Activated CD4-positive, alpha-beta T cell treated with anti-CD3 and anti-CD28 coated beads, Interleukin-2, amount 10 ng/mL, durations not matched to agents 24 days and 14 days (primary cell): ENCODE measurements around the gene CUL9. TPM values are rescaled to one million over a fixed set of nuclear protein-coding genes. Genes with fewer than 3 reads are reported as not detected.

Experiments used
- DNase-seq: peaks from one replicate; pipeline ENCODE4 v3.0.0; 2022
- H3K27ac Mint-ChIP-seq: one replicate; pipeline ENCODE4 v1.8.0; 2022; ENCODE audit warnings: mild to moderate bottlenecking, mixed read lengths
- H3K27me3 Mint-ChIP-seq: one replicate; pipeline ENCODE4 v1.8.0; 2022; ENCODE audit warnings: mixed read lengths
- H3K36me3 Mint-ChIP-seq: one replicate; pipeline ENCODE4 v1.8.0; 2022; ENCODE audit warnings: low read depth, mild to moderate bottlenecking, mixed read lengths
- H3K4me1 Mint-ChIP-seq: one replicate; pipeline ENCODE4 v1.8.0; 2021; ENCODE audit warnings: mixed read lengths
- H3K4me3 Mint-ChIP-seq: one replicate; pipeline ENCODE4 v1.8.0; 2022; ENCODE audit warnings: mild to moderate bottlenecking, moderate library complexity, mixed read lengths
- H3K9me3 Mint-ChIP-seq: one replicate; pipeline ENCODE4 v1.8.0; 2021; ENCODE audit warnings: mixed read lengths
- intact Hi-C: fragments of 100-400 bp; cut with micrococcal nuclease; formaldehyde crosslinking; loops from one replicate; pipeline ENCODE4 v1.15.1; 2023
- total RNA-seq: library from RNA; stranded (reverse); gene quantifications from 2 replicates; pipeline ENCODE4 v1.2.3, GENCODE V29; 2022

The CUL9 gene
- total RNA-seq, 1 donor from 2014 or later, result 38.1 TPM

DNA sequence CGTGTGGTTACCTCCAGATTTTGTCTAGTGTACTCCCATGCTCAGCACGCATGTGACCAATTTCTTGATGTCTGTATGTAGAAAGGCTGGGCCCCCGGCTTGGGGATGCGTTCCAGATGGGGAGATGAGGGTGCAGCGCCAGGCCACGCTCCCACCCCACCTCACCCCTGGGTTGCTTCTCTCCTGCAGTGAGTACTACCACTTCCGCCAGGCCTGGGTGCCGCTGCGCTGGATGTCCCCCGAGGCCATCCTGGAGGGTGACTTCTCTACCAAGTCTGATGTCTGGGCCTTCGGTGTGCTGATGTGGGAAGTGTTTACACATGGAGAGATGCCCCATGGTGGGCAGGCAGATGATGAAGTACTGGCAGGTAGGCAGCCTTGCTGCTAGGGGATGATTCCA is 22.4 kb upstream of the CUL9 start:
- Mint-ChIP-seq H3K36me3 (no peaks in the 10 kb centered on the region), H3K27me3 (peaks cover 3% of the 10 kb centered on the region), H3K27ac (no peak overlapping the region), H3K4me3 (no peak overlapping the region), H3K4me1 (no peaks in the 10 kb centered on the region), H3K9me3 (no peaks in the 10 kb centered on the region)
- no peak for DNase-seq
- intact Hi-C loops, result no loop called here

DNA sequence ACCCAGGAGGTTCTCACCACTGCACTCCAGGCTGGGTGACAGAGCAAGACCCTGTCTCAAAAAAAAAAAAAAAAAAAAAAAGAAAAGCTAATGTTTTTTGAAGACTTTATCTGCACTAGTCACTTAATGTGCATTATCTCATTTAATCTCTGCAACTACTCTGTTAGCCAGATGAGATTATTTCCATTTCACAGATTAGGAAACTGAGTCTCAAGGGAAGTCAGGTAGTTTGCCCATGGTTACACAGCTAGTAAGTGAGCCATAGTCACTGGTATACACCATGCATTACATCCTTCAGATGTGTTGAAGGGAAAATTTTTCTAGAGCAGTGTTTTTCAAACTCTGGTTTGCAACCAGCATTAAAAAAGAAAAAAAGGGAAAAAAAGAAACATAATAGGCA is 18.1 kb upstream of the CUL9 start:
- no peak for DNase-seq
- no peaks in the 10 kb centered on the region for H3K36me3 Mint-ChIP-seq
- H3K9me3 Mint-ChIP-seq, result no peaks in the 10 kb centered on the region
- H3K27ac Mint-ChIP-seq, result no peak overlapping the region
- intact Hi-C loops, result no loop called here
- peaks cover 6% of the 10 kb centered on the region for H3K27me3 Mint-ChIP-seq
- no peaks in the 10 kb centered on the region for H3K4me1 Mint-ChIP-seq
- H3K4me3 Mint-ChIP-seq, result no peak overlapping the region

DNA sequence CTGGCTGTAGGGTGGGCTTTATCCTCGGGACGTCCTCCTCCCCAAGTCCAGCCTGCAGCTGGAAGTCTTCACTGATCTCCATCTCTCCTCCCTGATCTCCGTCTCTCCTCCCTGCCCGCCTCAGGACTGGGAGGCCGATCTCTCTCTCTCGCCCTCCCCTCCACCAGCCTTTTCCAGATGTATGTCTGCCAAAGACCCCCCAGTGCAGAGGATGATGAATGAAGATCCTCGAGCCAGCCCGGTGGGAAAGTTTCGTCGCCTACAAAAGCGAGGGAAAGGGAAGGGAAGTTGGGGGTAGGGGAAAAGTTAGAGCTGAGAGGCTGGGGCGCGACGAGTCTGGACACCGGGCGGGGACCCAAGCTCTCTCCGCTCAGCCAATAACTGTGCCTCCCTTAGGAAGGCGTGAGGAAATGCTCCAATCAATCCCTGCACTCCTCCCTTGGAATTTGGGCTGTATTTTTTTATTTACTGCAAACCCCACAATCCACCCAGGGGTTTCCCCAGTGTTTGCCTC is 11.5 kb upstream of the CUL9 start:
- Mint-ChIP-seq H3K27me3 (peaks cover 2% of the 10 kb centered on the region), H3K9me3 (no peaks in the 10 kb centered on the region), H3K27ac (peak overlapping the region; percentile 91), H3K4me1 (peaks cover 32% of the 10 kb centered on the region), H3K36me3 (peaks cover 27% of the 10 kb centered on the region), H3K4me3 (peak overlapping the region; percentile 90)
- intact Hi-C loops, result loop anchor here (2.0 to 5.0 kb wide), 9 partner anchors 54 to 718 kb away; partner anchors contain the start of genes ABCC10, GTPBP2, POLH and POLR1C
- DNase-seq, result no peak

DNA sequence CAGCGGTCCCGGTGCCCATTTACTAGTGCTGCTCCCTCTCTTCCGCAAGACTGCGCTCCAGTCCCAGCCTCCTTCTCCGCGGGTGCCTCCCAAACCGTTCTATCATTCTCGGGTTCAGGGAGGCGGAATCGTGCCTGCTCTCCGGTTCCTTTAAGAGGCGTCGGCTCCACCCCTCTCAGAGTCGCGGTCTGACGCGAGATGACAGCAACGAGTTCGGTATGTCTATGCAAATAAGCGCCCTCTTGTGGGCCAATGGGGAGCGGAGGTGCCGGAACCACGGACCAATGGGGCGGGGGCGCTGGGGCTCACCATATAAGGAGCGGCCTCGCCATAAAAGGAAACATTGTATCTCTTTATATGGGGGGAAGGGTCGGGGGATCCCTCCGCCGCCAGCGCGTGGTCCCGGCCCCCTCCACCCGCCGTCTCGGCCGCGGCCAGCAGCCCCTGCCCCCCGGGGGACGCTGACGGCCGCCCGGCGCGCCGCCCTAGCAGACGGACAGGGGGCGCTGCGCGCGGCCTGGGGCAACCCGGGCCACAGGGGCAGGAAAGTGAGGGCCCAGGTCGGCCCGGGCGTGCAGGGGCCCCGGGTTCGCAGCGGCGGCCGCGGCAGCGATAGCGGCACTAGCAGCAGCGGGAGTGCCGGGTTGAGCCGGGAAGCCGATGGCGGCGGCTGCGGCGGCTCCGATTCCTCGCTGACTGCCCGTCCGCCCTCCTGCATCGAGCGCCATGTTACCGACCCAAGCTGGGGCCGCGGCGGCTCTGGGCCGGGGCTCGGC is 10.9 kb upstream of the CUL9 start, which contains the start of gene SRF:
TSS of gene SRF (plus strand) at position 339 of the 776 bp plus-strand sequence. CDS start at position 727, 388 bp downstream.
- Mint-ChIP-seq H3K27me3 (no peaks in the 10 kb centered on the region), H3K4me3 (peak within 1 kb of the TSS; percentile 94), H3K4me1 (peaks cover 37% of the 10 kb centered on the region), H3K36me3 (peaks cover 33% of the 10 kb centered on the region), H3K27ac (peak within 1 kb of the TSS; percentile 91), H3K9me3 (no peaks in the 10 kb centered on the region)
- peak; percentile 100 for DNase-seq
- intact Hi-C loops, result loop anchor here (1.0 to 5.0 kb wide), 11 partner anchors 54 to 719 kb away; partner anchors contain the start of genes ABCC10, CNPY3, GTPBP2 and KLC4

DNA sequence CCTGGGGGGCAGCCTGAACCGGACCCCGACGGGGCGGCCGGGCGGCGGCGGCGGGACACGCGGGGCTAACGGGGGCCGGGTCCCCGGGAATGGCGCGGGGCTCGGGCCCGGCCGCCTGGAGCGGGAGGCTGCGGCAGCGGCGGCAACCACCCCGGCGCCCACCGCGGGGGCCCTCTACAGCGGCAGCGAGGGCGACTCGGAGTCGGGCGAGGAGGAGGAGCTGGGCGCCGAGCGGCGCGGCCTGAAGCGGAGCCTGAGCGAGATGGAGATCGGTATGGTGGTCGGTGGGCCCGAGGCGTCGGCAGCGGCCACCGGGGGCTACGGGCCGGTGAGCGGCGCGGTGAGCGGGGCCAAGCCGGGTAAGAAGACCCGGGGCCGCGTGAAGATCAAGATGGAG is 10.3 kb upstream of the CUL9 start:
- intact Hi-C loops, result loop anchor here (1.0 to 5.0 kb wide), 12 partner anchors 53 to 719 kb away; partner anchors contain the start of genes ABCC10, CNPY3, GTPBP2 and KLC4
- Mint-ChIP-seq H3K27me3 (no peaks in the 10 kb centered on the region), H3K27ac (peak overlapping the region; percentile 88), H3K36me3 (peaks cover 38% of the 10 kb centered on the region), H3K4me1 (peaks cover 39% of the 10 kb centered on the region), H3K9me3 (no peaks in the 10 kb centered on the region), H3K4me3 (peak overlapping the region; percentile 94)
- peak; percentile 82 for DNase-seq

DNA sequence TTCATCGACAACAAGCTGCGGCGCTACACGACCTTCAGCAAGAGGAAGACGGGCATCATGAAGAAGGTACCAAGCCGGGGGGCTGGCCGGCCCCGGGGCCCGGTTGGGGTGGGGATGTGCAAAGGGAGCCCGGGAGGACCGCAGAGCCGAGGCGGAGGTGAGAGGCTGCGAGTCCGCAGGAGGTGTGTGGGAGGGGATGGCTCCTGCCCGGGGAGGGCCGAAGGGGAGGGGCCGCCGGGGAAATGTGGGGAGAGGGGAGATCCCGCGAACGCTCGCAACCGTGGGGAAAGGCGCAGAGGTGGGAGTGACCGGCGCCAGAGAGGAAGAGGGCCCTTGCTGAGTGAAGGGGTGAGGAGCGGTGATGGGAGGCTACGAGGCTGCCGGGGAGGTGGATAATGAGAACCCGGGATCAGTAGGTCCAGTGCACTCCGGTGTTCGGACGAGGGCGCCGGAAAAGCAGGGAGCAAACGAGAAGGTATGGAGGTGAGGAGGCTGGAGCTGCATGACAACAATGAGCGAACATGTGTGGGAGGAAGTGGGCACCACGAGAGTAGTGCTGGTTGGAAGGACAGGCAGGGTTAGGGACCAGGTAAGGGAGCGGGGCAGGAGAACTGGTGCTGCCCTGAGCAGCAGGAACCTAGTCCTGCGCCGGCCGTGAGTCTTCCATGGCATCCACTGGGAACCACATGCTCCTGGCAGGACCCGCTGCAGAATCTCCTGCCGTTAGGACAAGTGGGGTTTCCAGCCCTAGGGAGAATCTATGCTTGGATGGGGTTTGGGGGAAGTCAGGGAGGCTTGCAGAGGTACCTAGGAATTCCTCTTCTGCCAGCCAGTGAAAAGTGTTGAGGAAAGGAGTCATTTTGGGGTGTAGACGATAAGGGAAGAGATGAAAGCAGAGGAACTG is 9.6 kb upstream of the CUL9 start:
- H3K4me3 Mint-ChIP-seq, result peak overlapping the region; percentile 94
- H3K27me3 Mint-ChIP-seq, result no peaks in the 10 kb centered on the region
- intact Hi-C loops, result loop anchor here (1.0 to 5.0 kb wide), 8 partner anchors 75 to 720 kb away; partner anchors contain the start of genes ABCC10, GTPBP2, POLH and POLR1C
- peaks cover 39% of the 10 kb centered on the region for H3K4me1 Mint-ChIP-seq
- no peaks in the 10 kb centered on the region for H3K9me3 Mint-ChIP-seq
- H3K27ac Mint-ChIP-seq, result peak overlapping the region; percentile 88
- H3K36me3 Mint-ChIP-seq, result peaks cover 38% of the 10 kb centered on the region
- DNase-seq, result peak; percentile 88

DNA sequence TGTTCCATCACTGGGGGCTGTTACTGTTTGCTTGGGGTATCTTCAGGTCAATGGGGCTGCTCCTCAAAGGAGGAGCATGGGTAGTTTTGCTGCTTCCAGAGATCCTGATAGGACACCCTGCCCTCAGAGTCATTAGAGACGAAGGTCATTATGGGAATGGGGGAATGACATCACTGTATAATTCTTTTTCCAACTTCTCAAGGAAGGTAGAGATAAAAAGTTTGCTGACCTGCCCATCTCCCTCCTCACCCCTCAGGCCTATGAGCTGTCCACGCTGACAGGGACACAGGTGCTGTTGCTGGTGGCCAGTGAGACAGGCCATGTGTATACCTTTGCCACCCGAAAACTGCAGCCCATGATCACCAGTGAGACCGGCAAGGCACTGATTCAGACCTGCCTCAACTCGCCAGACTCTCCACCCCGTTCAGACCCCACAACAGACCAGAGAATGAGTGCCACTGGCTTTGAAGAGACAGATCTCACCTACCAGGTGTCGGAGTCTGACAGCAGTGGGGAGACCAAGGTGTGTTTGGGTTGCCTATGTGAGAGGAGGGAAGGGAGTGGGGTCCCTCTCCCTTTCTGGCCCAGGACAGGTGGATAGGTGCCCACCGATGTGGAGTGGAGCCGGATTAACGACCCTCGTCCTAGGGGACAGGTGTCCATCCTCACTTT is 8.3 kb upstream of the CUL9 start:
- peak overlapping the region; percentile 34 for H3K27ac Mint-ChIP-seq
- DNase-seq, result no peak
- H3K27me3 Mint-ChIP-seq, result no peaks in the 10 kb centered on the region
- intact Hi-C loops, result loop anchor here (1.0 to 5.0 kb wide), 10 partner anchors 9 to 721 kb away; partner anchors contain the start of genes ABCC10, CUL9, GTPBP2 and MEA1
- H3K4me1 Mint-ChIP-seq, result peaks cover 39% of the 10 kb centered on the region
- H3K36me3 Mint-ChIP-seq, result peaks cover 48% of the 10 kb centered on the region
- H3K4me3 Mint-ChIP-seq, result peak overlapping the region; percentile 94
- no peaks in the 10 kb centered on the region for H3K9me3 Mint-ChIP-seq

DNA sequence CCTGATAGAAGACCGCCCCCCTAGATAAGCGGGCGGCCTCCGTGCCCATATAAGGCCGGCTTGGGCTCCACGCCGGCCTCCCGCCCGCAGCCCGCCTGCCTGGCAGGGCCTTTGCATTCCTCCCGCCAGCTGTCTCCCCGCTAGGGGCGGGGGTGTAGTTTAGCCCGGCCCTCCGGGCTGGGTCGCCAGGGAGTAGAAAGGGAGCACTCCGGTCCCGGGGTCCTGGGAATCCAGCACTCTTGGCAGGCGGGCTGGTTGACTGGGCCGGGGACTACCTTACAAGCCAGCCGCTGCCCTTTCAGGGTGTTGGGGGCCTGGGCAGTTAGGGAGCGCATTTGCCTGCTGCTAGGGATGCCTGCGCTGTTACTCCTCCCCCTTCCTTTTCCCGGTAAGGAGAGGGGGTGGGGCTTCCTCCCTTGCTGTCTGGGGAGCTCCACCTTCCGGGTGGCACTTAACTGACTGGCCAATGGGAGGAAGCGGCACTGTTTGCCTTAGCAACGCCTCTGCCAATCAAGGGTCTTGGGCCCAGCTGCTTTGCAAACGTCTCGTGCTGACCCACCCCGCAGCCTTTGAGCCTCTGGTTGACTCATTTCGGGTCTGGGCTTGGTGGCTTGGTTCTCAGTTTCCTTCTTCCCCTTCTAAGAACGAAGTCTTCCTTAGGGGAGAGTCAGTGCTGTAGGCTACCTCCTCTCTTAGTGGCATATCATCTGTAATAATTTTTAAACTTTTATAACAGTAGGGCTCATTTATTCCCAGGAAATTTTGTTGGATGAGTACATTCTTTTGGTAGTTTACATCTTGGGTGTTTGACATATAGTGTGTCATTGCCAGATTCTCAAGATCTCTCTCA is 7.5 kb upstream of the CUL9 start:
- Mint-ChIP-seq H3K27ac (peak overlapping the region; percentile 84), H3K4me3 (peak overlapping the region; percentile 94), H3K27me3 (no peaks in the 10 kb centered on the region), H3K4me1 (peaks cover 39% of the 10 kb centered on the region), H3K9me3 (no peaks in the 10 kb centered on the region), H3K36me3 (peaks cover 55% of the 10 kb centered on the region)
- intact Hi-C loops, result loop anchor here (1.0 to 5.0 kb wide), 10 partner anchors 8 to 722 kb away; partner anchors contain the start of genes ABCC10, CUL9, GTPBP2 and MEA1
- peak; percentile 99 for DNase-seq

DNA sequence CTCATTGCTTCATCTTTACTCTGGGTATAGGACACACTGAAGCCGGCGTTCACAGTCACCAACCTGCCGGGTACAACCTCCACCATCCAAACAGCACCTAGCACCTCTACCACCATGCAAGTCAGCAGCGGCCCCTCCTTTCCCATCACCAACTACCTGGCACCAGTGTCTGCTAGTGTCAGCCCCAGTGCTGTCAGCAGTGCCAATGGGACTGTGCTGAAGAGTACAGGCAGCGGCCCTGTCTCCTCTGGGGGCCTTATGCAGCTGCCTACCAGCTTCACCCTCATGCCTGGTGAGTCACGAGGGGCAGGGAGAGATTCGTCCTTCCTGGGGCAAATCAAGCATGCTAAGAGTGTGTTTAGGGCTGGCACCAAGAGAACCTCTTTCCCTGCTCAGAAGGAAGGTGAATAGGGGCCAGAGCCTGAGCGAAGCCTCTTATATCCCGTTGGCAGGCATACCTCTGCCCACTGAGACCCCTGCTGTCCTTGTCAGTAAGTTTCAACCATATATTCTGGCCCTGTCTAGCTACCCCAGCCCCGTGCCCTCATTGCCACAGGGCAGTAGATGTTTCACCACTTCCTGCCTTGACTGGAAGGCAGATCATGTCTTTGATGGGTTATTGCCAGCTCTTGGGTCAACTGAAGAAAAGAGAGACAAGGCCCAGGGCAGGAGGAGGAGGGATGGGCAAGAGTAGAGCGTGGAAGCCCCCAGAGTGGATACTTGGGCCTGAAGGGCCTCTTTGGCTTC is 6.1 kb upstream of the CUL9 start:
- Mint-ChIP-seq H3K36me3 (peaks cover 56% of the 10 kb centered on the region), H3K4me3 (no peak overlapping the region)
- intact Hi-C loops, result loop anchor here (2.0 kb wide), 1 partner anchor 193 kb away; the partner anchor contains the start of gene ZNF318

DNA sequence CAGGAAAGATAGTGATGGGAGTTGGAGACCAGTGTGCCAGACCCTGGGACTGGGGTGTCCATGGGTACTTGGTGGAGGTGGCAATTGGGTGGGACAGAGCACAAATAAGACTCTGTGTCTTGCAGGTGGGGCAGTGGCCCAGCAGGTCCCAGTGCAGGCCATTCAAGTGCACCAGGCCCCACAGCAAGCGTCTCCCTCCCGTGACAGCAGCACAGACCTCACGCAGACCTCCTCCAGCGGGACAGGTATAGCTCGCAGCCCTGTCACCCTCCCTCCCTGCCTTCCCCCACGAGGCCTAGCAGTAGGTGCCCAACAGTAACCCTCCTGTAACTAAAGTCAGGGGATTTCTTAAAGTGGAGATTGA is 5.6 kb upstream of the CUL9 start:
- Mint-ChIP-seq H3K27me3 (no peaks in the 10 kb centered on the region), H3K36me3 (peaks cover 58% of the 10 kb centered on the region), H3K9me3 (no peaks in the 10 kb centered on the region), H3K4me1 (peaks cover 36% of the 10 kb centered on the region), H3K4me3 (no peak overlapping the region), H3K27ac (peak overlapping the region; percentile 72)
- no peak for DNase-seq
- intact Hi-C loops, result no loop called here

More for the DNA sequence above, 6.1 kb upstream of the CUL9 start:
- no peaks in the 10 kb centered on the region for H3K9me3 Mint-ChIP-seq
- peaks cover 34% of the 10 kb centered on the region for H3K4me1 Mint-ChIP-seq
- H3K27ac Mint-ChIP-seq, result peak overlapping the region; percentile 72
- DNase-seq, result no peak
- H3K27me3 Mint-ChIP-seq, result no peaks in the 10 kb centered on the region

DNA sequence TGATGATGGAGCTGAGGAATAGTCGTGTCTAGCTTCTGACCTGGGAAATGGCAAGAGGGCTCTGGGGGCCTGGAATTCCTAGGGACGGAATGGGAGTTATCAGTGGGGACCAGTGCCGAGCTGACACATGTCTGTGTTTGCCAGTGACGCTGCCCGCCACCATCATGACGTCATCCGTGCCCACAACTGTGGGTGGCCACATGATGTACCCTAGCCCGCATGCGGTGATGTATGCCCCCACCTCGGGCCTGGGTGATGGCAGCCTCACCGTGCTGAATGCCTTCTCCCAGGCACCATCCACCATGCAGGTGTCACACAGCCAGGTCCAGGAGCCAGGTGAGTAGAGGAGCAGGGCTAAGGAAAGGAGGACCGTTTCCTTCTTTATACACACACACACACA is 3.8 kb upstream of the CUL9 start:
- H3K36me3 Mint-ChIP-seq, result peaks cover 54% of the 10 kb centered on the region
- H3K4me3 Mint-ChIP-seq, result no peak overlapping the region
- intact Hi-C loops, result no loop called here
- peaks cover 38% of the 10 kb centered on the region for H3K4me1 Mint-ChIP-seq
- no peak for DNase-seq
- no peaks in the 10 kb centered on the region for H3K9me3 Mint-ChIP-seq
- no peaks in the 10 kb centered on the region for H3K27me3 Mint-ChIP-seq
- H3K27ac Mint-ChIP-seq, result no peak overlapping the region
